Lung microvascular endothelial cell (primary cell): Measurements from ENCODE around the gene ZNF311. TPM values are rescaled to one million over a fixed set of nuclear protein-coding genes. Genes with fewer than 3 reads are reported as not detected.
A peak's percentile ranks its signal among the peaks of the same experiment; 100 is the strongest.
"Not testable (repeated sequence)": the region's sequence is repeated elsewhere in the genome, so short reads cannot be mapped to it uniquely, and the experiment has no call there.

ENCODE experiments used
- DNase-seq, 2 donors: peaks; one replicate each; pipeline versions ENCODE4 v3.0.0 to v3.0.0-alpha.2; 2010; ENCODE audit warnings: low read depth in 2 of 2
- total RNA-seq: library from RNA; depleted of rRNA; stranded (reverse); fragments of >200 nt; gene quantifications from 2 replicates; pipeline ENCODE4 v1.2.1, GENCODE V29; 2014

The ZNF311 gene
- total RNA-seq, 1 donor from 2014 or later: under 0.01 TPM

DNA sequence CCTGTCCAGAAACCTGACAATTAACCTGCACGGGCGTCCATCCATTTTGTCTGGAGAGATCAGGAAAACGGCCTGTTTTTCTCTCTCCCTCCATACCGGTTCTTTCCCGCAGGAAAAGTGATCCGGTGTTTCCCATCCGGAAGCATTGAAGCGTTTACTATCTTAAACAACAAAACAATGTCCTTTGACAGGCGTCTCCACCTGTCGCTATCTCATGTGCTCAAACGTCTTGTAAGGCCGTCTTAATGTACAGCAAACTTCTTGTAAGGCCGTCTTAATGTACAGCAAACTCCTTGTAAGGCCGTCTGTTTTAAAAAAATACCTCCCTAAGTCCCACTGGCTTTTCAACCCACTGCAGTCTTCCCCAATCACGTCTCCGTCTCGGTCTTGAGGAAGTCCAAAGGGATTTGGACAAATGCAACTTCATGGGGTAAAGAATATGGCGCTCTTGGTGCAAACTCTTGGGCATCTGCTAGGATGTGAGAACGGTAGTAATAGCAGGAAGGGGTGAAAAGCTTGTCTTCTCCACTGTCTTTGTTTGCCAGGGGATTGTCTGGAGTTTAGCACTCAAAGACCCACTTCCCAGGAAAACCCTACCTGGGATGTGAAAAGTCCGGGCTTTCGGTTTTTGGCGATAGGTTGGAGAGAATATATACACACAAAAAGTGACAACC is 51.4 kb downstream of the ZNF311 start:
- peak in 1 of 2 donors; percentile 32 for DNase-seq

- peak; percentile 61 to 62 for DNase-seq
Observed at GRCh38 chr6:28953039-28953584, 52.0 kb downstream of the ZNF311 start.

- not testable (repeated sequence) for DNase-seq
Observed at GRCh38 chr6:28949656-28950195, 55.4 kb downstream of the ZNF311 start.

DNA sequence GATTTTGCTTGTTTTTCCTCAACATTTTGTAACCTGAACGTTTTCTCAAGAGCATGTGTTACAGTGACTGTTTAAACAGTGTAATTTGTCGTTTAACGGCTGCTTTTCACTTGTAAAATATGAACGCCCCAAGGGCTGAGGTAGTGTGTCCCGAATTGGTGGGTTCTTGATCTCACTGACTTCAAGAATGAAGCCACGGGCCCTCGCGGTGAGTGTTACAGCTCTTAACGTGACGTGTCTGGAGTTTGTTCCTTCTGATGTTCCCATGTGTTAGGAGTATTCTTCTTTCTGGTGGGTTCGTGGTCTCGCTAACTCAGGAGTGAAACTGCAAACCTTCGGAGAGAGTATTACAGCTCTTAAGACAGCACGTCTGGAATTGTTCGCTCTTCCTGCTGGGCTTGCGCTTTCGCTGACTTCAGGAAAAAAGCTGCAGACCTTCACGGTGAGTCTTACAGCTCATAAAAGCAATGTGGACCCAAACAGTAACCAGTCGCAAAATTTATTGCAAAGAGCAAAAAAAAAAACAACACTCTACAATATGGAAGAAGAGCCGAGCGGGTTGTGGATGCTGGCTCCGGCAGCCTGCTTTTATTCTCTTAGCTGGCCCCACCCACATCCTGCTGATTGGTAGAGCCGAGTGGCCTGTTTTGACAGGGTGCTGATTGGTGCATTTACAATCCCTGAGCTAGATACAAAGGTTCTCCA is 56.2 kb downstream of the ZNF311 start:
- DNase-seq: no peak

DNA sequence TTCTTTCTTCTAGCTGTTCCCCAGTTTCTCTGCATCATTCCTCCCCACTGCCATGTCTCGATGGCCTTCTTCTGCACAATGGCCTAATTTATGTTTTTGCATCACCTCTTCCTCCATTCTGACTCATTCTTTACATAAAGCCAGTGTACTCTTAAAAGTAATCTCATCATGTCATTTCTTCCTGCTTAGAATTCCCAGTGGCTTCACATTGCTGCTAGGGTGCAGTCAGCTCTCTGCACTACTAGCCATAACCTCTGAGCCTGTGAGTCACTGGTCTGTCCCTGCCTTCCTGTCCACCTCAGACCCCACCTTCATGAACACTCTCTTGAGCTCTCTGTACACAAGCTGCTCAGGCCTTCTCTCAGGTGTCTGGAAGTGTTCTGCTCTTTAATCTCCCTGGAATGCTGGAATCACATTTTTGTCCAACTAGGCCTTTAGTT is 57.3 kb downstream of the ZNF311 start:
- peak in 1 of 2 donors; percentile 52 for DNase-seq

DNA sequence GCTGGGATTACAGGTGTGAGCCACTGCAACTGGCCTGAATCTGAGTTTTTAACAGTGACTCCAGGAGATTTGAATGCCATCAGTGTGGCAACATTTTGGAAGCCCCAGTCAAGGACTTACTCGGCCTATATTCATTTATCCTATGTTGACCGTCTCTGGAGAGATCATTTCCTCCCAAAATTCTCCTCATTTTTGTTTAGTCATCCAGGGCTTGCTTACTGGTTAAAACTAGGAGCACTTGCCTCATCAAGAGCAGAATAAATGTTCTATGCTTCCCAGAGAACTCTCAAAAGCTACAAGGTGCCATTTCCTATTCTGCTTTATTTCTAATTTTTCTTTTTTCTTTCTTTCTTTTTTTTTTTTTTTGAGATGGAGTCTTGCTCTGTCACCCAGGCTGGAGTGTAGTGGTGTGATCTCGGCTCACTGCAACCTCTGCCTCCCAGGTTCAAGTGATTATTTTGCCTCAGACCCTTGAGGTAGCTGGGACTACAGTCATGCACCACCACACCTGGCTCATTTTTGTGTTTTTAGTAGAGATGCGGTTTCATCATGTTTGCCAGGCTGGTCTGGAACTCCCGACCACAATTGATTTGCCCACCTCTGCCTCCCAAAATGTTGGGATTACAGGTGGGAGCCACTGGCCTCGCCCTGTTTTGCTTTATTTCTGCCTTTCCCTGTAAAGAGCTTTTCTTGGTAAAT is 57.9 kb downstream of the ZNF311 start:
- no peak for DNase-seq

- no peak for DNase-seq
Observed at GRCh38 chr6:28945349-28945748, 59.8 kb downstream of the ZNF311 start.

Other genes starting within 250 kb of the ZNF311 start
- 40.8 and 58.5 TPM in 2 replicates for gene TRIM27, start 81.3 kb downstream of the ZNF311 start, total RNA-seq
- not detected in 2 replicates for gene OR2W1, start 39.9 kb upstream of the ZNF311 start, total RNA-seq
- not detected in 2 replicates for gene OR2B3, start 82.0 kb upstream of the ZNF311 start, total RNA-seq
- not detected in 2 replicates for gene OR2J1, start 94.2 kb upstream of the ZNF311 start, total RNA-seq
- gene OR2J3, start 102.7 kb upstream of the ZNF311 start, total RNA-seq: not detected in 2 replicates
- not detected in 2 replicates for gene OR2J2, start 165.6 kb upstream of the ZNF311 start, total RNA-seq